C4-2B (cell line): ENCODE data around the gene C14orf119.

Source experiments
- H3K27ac ChIP-seq: fragments of 450-650 bp; 2 replicates; pipeline ENCODE4 v1.5.1; 2017
- CTCF ChIP-seq: fragments of 450-650 bp; conservative IDR thresholded peaks from 2 replicates; pipeline ENCODE4 v1.5.1; 2017; ENCODE audit warnings: mild to moderate bottlenecking
- ZFX ChIP-seq: fragments of 450-650 bp; IDR thresholded peaks from 2 replicates; pipeline ENCODE4 v1.6.1; 2017

Gene C14orf119

DNA sequence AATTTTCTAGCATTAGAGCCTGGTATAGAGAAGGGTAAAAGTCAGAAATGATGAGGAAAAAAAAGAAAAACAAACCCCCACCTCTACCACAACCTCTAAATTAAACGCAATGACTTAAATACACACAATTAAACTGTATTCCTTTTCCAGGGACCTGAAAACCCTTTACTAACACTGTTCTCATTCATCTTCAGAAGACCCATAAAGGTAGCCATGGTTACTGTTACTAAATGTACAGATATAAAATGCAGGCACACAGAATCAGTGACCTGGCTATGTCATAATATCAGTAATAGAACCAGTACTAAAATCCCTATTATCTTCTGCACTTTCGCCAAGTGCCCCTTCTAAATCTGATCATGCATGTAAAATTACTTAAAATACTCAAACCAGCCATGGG, 1.8 kb upstream of the C14orf119 start:
- TF ChIP-seq ZFX (no peak), CTCF (no peak)
- H3K27ac ChIP-seq: no peak overlapping the region

GRCh38 chr14:23093991-23094665, 1.2 kb upstream of the C14orf119 start:
- H3K27ac ChIP-seq: peak overlapping the region; percentile 87

DNA sequence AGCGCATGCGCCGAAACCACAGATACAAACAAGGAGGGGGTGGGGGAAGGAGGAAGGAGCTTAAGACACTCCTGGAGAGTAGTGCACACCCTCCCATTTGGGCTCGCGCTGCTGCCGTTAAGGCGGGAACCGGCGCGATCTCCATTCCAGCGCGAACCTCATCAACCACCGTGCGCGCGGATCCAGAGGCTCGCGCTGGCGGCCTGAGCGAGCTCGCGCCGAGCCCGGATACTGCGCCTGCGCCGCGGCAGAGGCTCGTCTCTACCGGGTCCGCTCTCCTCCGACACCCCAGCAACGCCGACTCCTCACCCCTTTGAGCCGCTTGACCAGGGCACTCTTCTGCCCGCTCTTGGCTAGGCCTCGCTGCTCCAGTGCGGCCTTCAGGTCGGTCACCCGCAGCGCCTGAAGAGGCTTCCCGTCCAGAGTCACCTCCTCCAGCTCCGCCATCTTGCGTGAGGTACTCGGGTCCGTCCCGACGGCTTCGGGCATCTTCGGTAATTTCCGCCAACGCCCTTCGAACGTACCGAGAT, 574 bp upstream of the C14orf119 start, which contains the start of gene ACIN1:
TSS of gene ACIN1 (minus strand) at position 471 of the 530 bp plus-strand sequence. CDS start at position 447, 24 bp downstream.
- TF ChIP-seq CTCF (no peak; the same call in 1 of the 2 replicates), ZFX (no peak)
- peak within 1 kb of the TSS; percentile 87 for H3K27ac ChIP-seq

More at GRCh38 chr14:23093991-23094665, 1.2 kb upstream of the C14orf119 start:
- TF ChIP-seq CTCF: no peak; the same call in 1 of the 2 replicates
- no peak for TF ChIP-seq ZFX

- TF ChIP-seq CTCF (no peak), ZFX (no peak)
- no peak overlapping the region for H3K27ac ChIP-seq
Observed at GRCh38 chr14:23097786-23098185, 2.5 kb downstream of the C14orf119 start.

DNA sequence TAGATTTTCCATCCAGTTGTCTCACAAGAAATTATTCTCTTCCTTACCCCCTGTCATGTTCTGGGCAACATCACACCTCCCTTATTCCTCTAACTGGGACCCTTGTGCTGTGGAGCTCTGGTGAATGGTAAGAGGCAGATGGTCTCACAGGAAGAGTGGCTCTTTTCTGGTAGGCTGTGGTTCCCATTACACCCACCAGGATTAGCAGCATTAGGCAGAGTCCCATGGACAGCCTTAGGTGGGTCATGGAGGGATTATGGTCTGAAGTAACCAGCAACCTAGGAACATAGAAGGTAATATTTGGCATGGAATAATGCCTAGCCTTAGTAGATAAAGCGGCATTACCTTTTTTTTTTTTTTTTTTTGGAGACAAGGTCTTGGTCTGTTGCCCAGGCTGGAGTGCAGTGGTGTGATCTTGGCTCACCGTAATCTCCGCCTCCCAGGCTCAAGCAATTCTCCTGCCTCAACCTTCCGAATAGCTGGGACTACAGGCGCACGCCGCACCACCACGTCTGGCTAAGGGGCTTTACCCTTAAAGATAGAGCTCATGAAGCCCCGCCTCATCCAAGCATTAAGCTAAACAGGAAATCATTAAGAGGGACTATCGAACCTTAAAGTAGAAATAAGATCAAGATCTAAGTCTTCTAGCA, 4.0 kb downstream of the C14orf119 start:
- TF ChIP-seq ZFX (no peak), CTCF (no peak)
- H3K27ac ChIP-seq: no peak overlapping the region

- TF ChIP-seq CTCF: no peak
- no peak for TF ChIP-seq ZFX
- H3K27ac ChIP-seq: no peak overlapping the region
Observed at GRCh38 chr14:23101213-23101970, 6.1 kb downstream of the C14orf119 start.
